GM21367 (cell line): ENCODE data around the gene OSBPL10.
"Not testable (repeated sequence)": the region's sequence is repeated elsewhere in the genome, so short reads cannot be mapped to it uniquely, and the experiment has no call there.

Experiments used
- ATAC-seq: cut with Tn5 transposase; IDR thresholded peaks from one replicate; pipeline ENCODE4 v1.9.1; 2021; ENCODE audit not compliant: unreplicated experiment

Gene OSBPL10

GRCh38 chr3:31892916-31893573 is 88.0 kb downstream of the OSBPL10 start:
- ATAC-seq: no peak

- ATAC-seq: no peak
These were observed 88.6 kb downstream of the OSBPL10 start for GRCh38 chr3:31892500-31892899.

- ATAC-seq: no peak
These were observed 89.1 kb downstream of the OSBPL10 start for GRCh38 chr3:31891876-31892455.

GRCh38 chr3:31890742-31891469 is 90.2 kb downstream of the OSBPL10 start:
- ATAC-seq: no peak

- ATAC-seq: no peak
These were observed 91.1 kb downstream of the OSBPL10 start for GRCh38 chr3:31890007-31890406.

- no peak for ATAC-seq
These were observed 95.8 kb downstream of the OSBPL10 start for GRCh38 chr3:31885235-31885634.

GRCh38 chr3:31884251-31884650 is 96.8 kb downstream of the OSBPL10 start:
- ATAC-seq: no peak

- no peak for ATAC-seq
These were observed 98.2 kb downstream of the OSBPL10 start for GRCh38 chr3:31882895-31883294.

GRCh38 chr3:31882431-31882830 is 98.6 kb downstream of the OSBPL10 start:
- ATAC-seq: no peak

GRCh38 chr3:31880482-31881078 is 100.5 kb downstream of the OSBPL10 start:
- ATAC-seq: no peak

GRCh38 chr3:31880020-31880419 is 101.0 kb downstream of the OSBPL10 start:
- ATAC-seq: no peak

- ATAC-seq: no peak
These were observed 101.7 kb downstream of the OSBPL10 start for GRCh38 chr3:31879365-31879764.

GRCh38 chr3:31878231-31878838 is 102.7 kb downstream of the OSBPL10 start:
- no peak for ATAC-seq

- ATAC-seq: no peak
These were observed 104.7 kb downstream of the OSBPL10 start for GRCh38 chr3:31876331-31876730.

GRCh38 chr3:31875437-31875836 is 105.6 kb downstream of the OSBPL10 start:
- no peak for ATAC-seq

GRCh38 chr3:31873254-31873820 is 107.7 kb downstream of the OSBPL10 start:
- ATAC-seq: no peak

GRCh38 chr3:31871939-31872507 is 109.0 kb downstream of the OSBPL10 start:
- no peak for ATAC-seq

- ATAC-seq: not testable (repeated sequence)
These were observed 111.0 kb downstream of the OSBPL10 start for GRCh38 chr3:31870111-31870510.

- ATAC-seq: no peak
These were observed 112.8 kb downstream of the OSBPL10 start for GRCh38 chr3:31868236-31868635.

- ATAC-seq: no peak
These were observed 118.3 kb downstream of the OSBPL10 start for GRCh38 chr3:31862666-31863279.
